NCI-H2081 treated with DMSO at 0.1 percent for 48 hours (cell line): ENCODE measurements around the gene FOXA1.
A peak's percentile ranks its signal among the peaks of the same experiment; 100 is the strongest.

Source experiments
- DNase-seq: peaks from one replicate; lab custom pipeline; 2025; lab: John Stamatoyannopoulos, UW

FOXA1 gene

GRCh38 chr14:37602605-37603453 is 7.8 kb upstream of the FOXA1 start:
- DNase-seq = no peak

GRCh38 chr14:37601865-37602264 is 6.8 kb upstream of the FOXA1 start:
- no peak for DNase-seq

- no peak for DNase-seq
Observed at GRCh38 chr14:37600880-37601741, 6.1 kb upstream of the FOXA1 start.

- peak; percentile 74 for DNase-seq
Observed at GRCh38 chr14:37599507-37600368, 4.7 kb upstream of the FOXA1 start.

GRCh38 chr14:37598747-37599506 is 3.9 kb upstream of the FOXA1 start:
- no peak for DNase-seq

GRCh38 chr14:37597914-37598746 is 3.1 kb upstream of the FOXA1 start:
- DNase-seq = no peak

GRCh38 chr14:37597538-37597913 is 2.5 kb upstream of the FOXA1 start:
- no peak for DNase-seq

GRCh38 chr14:37596790-37597472 is 1.9 kb upstream of the FOXA1 start:
- no peak for DNase-seq

GRCh38 chr14:37595809-37596621 is 966 bp upstream of the FOXA1 start:
- DNase-seq = peak; percentile 76

GRCh38 chr14:37594238-37594970 is 645 bp downstream of the FOXA1 start:
- DNase-seq = peak; percentile 77

- DNase-seq = no peak
Observed at GRCh38 chr14:37593511-37594237, 1.4 kb downstream of the FOXA1 start.

- DNase-seq = no peak
Observed at GRCh38 chr14:37592482-37593408, 2.3 kb downstream of the FOXA1 start.

- DNase-seq = no peak
Observed at GRCh38 chr14:37591941-37592481, 3.0 kb downstream of the FOXA1 start.

GRCh38 chr14:37591311-37591940 is 3.6 kb downstream of the FOXA1 start:
- no peak for DNase-seq

GRCh38 chr14:37590428-37591139 is 4.5 kb downstream of the FOXA1 start:
- DNase-seq = no peak
